ENCODE data around the gene SLC7A4. TPM values are rescaled to one million over a fixed set of nuclear protein-coding genes. Genes with fewer than 3 reads are reported as not detected.

The SLC7A4 gene
- total RNA-seq, 1 donor from 2014 or later, result 0.93 TPM

- no peaks in the 10 kb centered on the region for H3K27me3 Mint-ChIP-seq (ENCODE audit: low read depth, unreplicated experiment)
- Histone ChIP-seq H3K4me1 (ENCODE audit: insufficient read depth, low read length) (peaks cover 12% of the 10 kb centered on the region), H3K79me2 (ENCODE audit: insufficient read depth, low read length) (peaks cover 18% of the 10 kb centered on the region), H3K9ac (ENCODE audit: low read length) (no peak overlapping the region), H3K36me3 (ENCODE audit: insufficient read depth, low read length) (no peaks in the 10 kb centered on the region), H3K27ac (ENCODE audit: low read depth, low read length) (no peak overlapping the region), H3K4me3 (ENCODE audit: insufficient read depth, low read depth, low read length) (no peak overlapping the region), H4K20me1 (ENCODE audit: insufficient read depth, low read length) (peaks cover 34% of the 10 kb centered on the region), H3K9me3 (ENCODE audit: insufficient read depth, low read depth, low read length) (no peaks in the 10 kb centered on the region), H3K4me2 (ENCODE audit: low read length) (no peak overlapping the region), H3K27me3 (ENCODE audit: insufficient read depth, low read length) (no peaks in the 10 kb centered on the region), H2AFZ (ENCODE audit: low read depth, low read length) (no peak overlapping the region)
- FAIRE-seq (no peak), DNase-seq (ENCODE audit: low read depth) (no peak)
- H3K36me3 Mint-ChIP-seq (ENCODE audit: low read depth, unreplicated experiment), result peaks cover 3% of the 10 kb centered on the region
- no peak overlapping the region for H3K4me3 Mint-ChIP-seq (ENCODE audit: unreplicated experiment)
- TF ChIP-seq CTCF (IDR thresholded peaks at IDR 0.05; ENCODE audit: insufficient read depth, low read depth, low read length) (no peak), EZH2 (IDR thresholded peaks at IDR 0.05; ENCODE audit: insufficient read depth, low read length) (no peak)
- no peaks in the 10 kb centered on the region for H3K4me1 Mint-ChIP-seq (ENCODE audit: low read depth, unreplicated experiment)
- H3K9me3 Mint-ChIP-seq (ENCODE audit: unreplicated experiment), result no peaks in the 10 kb centered on the region
- H3K27ac Mint-ChIP-seq (ENCODE audit: unreplicated experiment), result peak overlapping the region; percentile 18
Measured at GRCh38 chr22:20996031-20996410, 36.3 kb downstream of the SLC7A4 start.

GRCh38 chr22:20995329-20996030, 36.9 kb downstream of the SLC7A4 start:
- Histone ChIP-seq H3K36me3 (ENCODE audit: insufficient read depth, low read length) (no peaks in the 10 kb centered on the region), H3K79me2 (ENCODE audit: insufficient read depth, low read length) (peaks cover 12% of the 10 kb centered on the region), H3K4me1 (ENCODE audit: insufficient read depth, low read length) (peaks cover 7% of the 10 kb centered on the region), H3K9me3 (ENCODE audit: insufficient read depth, low read depth, low read length) (no peaks in the 10 kb centered on the region), H3K4me3 (ENCODE audit: insufficient read depth, low read depth, low read length) (no peak overlapping the region), H3K27me3 (ENCODE audit: insufficient read depth, low read length) (no peaks in the 10 kb centered on the region), H3K4me2 (ENCODE audit: low read length) (no peak overlapping the region), H2AFZ (ENCODE audit: low read depth, low read length) (no peak overlapping the region), H3K27ac (ENCODE audit: low read depth, low read length) (no peak overlapping the region), H3K9ac (ENCODE audit: low read length) (no peak overlapping the region), H4K20me1 (ENCODE audit: insufficient read depth, low read length) (peaks cover 34% of the 10 kb centered on the region)
- DNase-seq (ENCODE audit: low read depth) (no peak), FAIRE-seq (no peak)
- Mint-ChIP-seq H3K27me3 (ENCODE audit: low read depth, unreplicated experiment) (no peaks in the 10 kb centered on the region), H3K4me3 (ENCODE audit: unreplicated experiment) (no peak overlapping the region), H3K9me3 (ENCODE audit: unreplicated experiment) (no peaks in the 10 kb centered on the region), H3K27ac (ENCODE audit: unreplicated experiment) (no peak overlapping the region), H3K36me3 (ENCODE audit: low read depth, unreplicated experiment) (peaks cover 3% of the 10 kb centered on the region), H3K4me1 (ENCODE audit: low read depth, unreplicated experiment) (no peaks in the 10 kb centered on the region)
- TF ChIP-seq EZH2 (IDR thresholded peaks at IDR 0.05; ENCODE audit: insufficient read depth, low read length), result no peak
- TF ChIP-seq CTCF (IDR thresholded peaks at IDR 0.05; ENCODE audit: insufficient read depth, low read depth, low read length), result no peak

GRCh38 chr22:20994902-20995241, 37.5 kb downstream of the SLC7A4 start:
- Histone ChIP-seq H3K79me2 (ENCODE audit: insufficient read depth, low read length) (peaks cover 6% of the 10 kb centered on the region), H3K4me1 (ENCODE audit: insufficient read depth, low read length) (peaks cover under 1% of the 10 kb centered on the region), H3K4me2 (ENCODE audit: low read length) (no peak overlapping the region), H2AFZ (ENCODE audit: low read depth, low read length) (no peak overlapping the region), H4K20me1 (ENCODE audit: insufficient read depth, low read length) (peaks cover 31% of the 10 kb centered on the region), H3K27me3 (ENCODE audit: insufficient read depth, low read length) (no peaks in the 10 kb centered on the region), H3K27ac (ENCODE audit: low read depth, low read length) (no peak overlapping the region), H3K9ac (ENCODE audit: low read length) (no peak overlapping the region), H3K36me3 (ENCODE audit: insufficient read depth, low read length) (no peaks in the 10 kb centered on the region), H3K4me3 (ENCODE audit: insufficient read depth, low read depth, low read length) (no peak overlapping the region), H3K9me3 (ENCODE audit: insufficient read depth, low read depth, low read length) (no peaks in the 10 kb centered on the region)
- no peak for FAIRE-seq
- no peak for DNase-seq (ENCODE audit: low read depth)
- Mint-ChIP-seq H3K9me3 (ENCODE audit: unreplicated experiment) (no peaks in the 10 kb centered on the region), H3K27ac (ENCODE audit: unreplicated experiment) (no peak overlapping the region), H3K27me3 (ENCODE audit: low read depth, unreplicated experiment) (no peaks in the 10 kb centered on the region), H3K4me1 (ENCODE audit: low read depth, unreplicated experiment) (no peaks in the 10 kb centered on the region), H3K36me3 (ENCODE audit: low read depth, unreplicated experiment) (peaks cover 6% of the 10 kb centered on the region), H3K4me3 (ENCODE audit: unreplicated experiment) (no peak overlapping the region)
- no peak for TF ChIP-seq EZH2 (IDR thresholded peaks at IDR 0.05; ENCODE audit: insufficient read depth, low read length)
- no peak for TF ChIP-seq CTCF (IDR thresholded peaks at IDR 0.05; ENCODE audit: insufficient read depth, low read depth, low read length)

Measured in astrocyte (in vitro differentiated cells and primary cell).